SK-N-SH treated with all-trans-retinoic acid at 6 μM for 48 hours (cell line): Measurements from ENCODE around the gene COL7A1.

Experiments
- ATAC-seq: fragments of 200-7000 bp; cut with Tn5 transposase; 3 replicates; pipeline ENCODE4 v1.9.1; 2020; ENCODE audit warnings: mild to moderate bottlenecking, moderate library complexity
- ARNTL ChIP-seq: fragments of 450-650 bp; formaldehyde crosslinking; IDR thresholded peaks from 2 replicates; pipeline ENCODE4 v1.5.0; 2020; ENCODE audit warnings: low read depth, mild to moderate bottlenecking, moderate library complexity, borderline replicate concordance
- BACH2 ChIP-seq: fragments of 250-450 bp; sonication (Bioruptor Pico); IDR thresholded peaks from 2 replicates; pipeline ENCODE4 v1.9.0; 2021; ENCODE audit warnings: mild to moderate bottlenecking, borderline replicate concordance
- CSDC2 ChIP-seq: fragments of 250-450 bp; sonication (Bioruptor Pico); IDR thresholded peaks from 2 replicates; pipeline ENCODE4 v1.5.0; 2020; ENCODE audit warnings: mild to moderate bottlenecking, moderate library complexity
- CSRNP3 ChIP-seq: fragments of 250-450 bp; sonication (Bioruptor Pico); IDR thresholded peaks from 2 replicates; pipeline ENCODE4 v1.5.1; 2021; ENCODE audit warnings: mild to moderate bottlenecking, moderate library complexity
- ESRRG ChIP-seq: fragments of 250-450 bp; sonication (Bioruptor Pico); IDR thresholded peaks from 2 replicates; pipeline ENCODE4 v1.6.1; 2021; ENCODE audit warnings: mild to moderate bottlenecking
- GLIS3 ChIP-seq: fragments of 250-450 bp; sonication (Bioruptor Pico); IDR thresholded peaks from 2 replicates; pipeline ENCODE4 v1.5.0; 2020; ENCODE audit warnings: mild to moderate bottlenecking, moderate library complexity
- ISL1 ChIP-seq: fragments of 250-450 bp; sonication (Bioruptor Pico); IDR thresholded peaks from 2 replicates; pipeline ENCODE4 v2.1.2; 2022; ENCODE audit warnings: mild to moderate bottlenecking, moderate library complexity
- OSR1 ChIP-seq: fragments of 250-450 bp; sonication (Bioruptor Pico); IDR thresholded peaks from 2 replicates; pipeline ENCODE4 v1.8.0; 2022; ENCODE audit warnings: moderate library complexity, mild to moderate bottlenecking, inconsistent platforms
- PATZ1 ChIP-seq: fragments of 250-450 bp; sonication (Bioruptor Pico); IDR thresholded peaks from 2 replicates; pipeline ENCODE4 v1.8.0; 2020; ENCODE audit warnings: mild to moderate bottlenecking, moderate library complexity, borderline replicate concordance
- PPARA ChIP-seq: fragments of 250-450 bp; sonication (Bioruptor Pico); IDR thresholded peaks from 2 replicates; pipeline ENCODE4 v1.5.0; 2020; ENCODE audit warnings: mild to moderate bottlenecking, borderline replicate concordance
- RARB ChIP-seq: fragments of 250-450 bp; sonication (Bioruptor Pico); IDR thresholded peaks from 2 replicates; pipeline ENCODE4 v1.8.0; 2021; ENCODE audit warnings: mild to moderate bottlenecking, moderate library complexity
- SNAI2 ChIP-seq: fragments of 250-450 bp; sonication (Bioruptor Pico); IDR thresholded peaks from 2 replicates; pipeline ENCODE4 v1.5.0; 2020; ENCODE audit warnings: mild to moderate bottlenecking, moderate library complexity
- TCF4 ChIP-seq: fragments of 250-450 bp; sonication (Bioruptor Pico); IDR thresholded peaks from 2 replicates; pipeline ENCODE4 v1.8.0; 2021; ENCODE audit warnings: mild to moderate bottlenecking, moderate library complexity, borderline replicate concordance
- TOX ChIP-seq: fragments of 250-450 bp; sonication (Bioruptor Pico); IDR thresholded peaks from 2 replicates; pipeline ENCODE4 v1.8.0; 2021; ENCODE audit warnings: mild to moderate bottlenecking, moderate library complexity, borderline replicate concordance
- ZC3H10 ChIP-seq: fragments of 250-450 bp; sonication (Bioruptor Pico); IDR thresholded peaks from 2 replicates; pipeline ENCODE4 v1.5.1; 2021; ENCODE audit warnings: mild to moderate bottlenecking, moderate library complexity
- ZFP3 ChIP-seq: fragments of 250-450 bp; sonication (Bioruptor Pico); IDR thresholded peaks from 2 replicates; pipeline ENCODE4 v1.5.0; 2020; ENCODE audit warnings: mild to moderate bottlenecking, moderate library complexity
- ZFP30 ChIP-seq: fragments of 450-650 bp; formaldehyde crosslinking; IDR thresholded peaks from 2 replicates; pipeline ENCODE4 v1.5.0; 2022; ENCODE audit warnings: mild to moderate bottlenecking, moderate library complexity
- ZNF565 ChIP-seq: fragments of 450-650 bp; formaldehyde crosslinking; conservative IDR thresholded peaks from 2 replicates; pipeline ENCODE4 v1.5.0; 2020; ENCODE audit warnings: low read depth, mild to moderate bottlenecking, moderate library complexity
- ZNF70 ChIP-seq: fragments of 450-650 bp; formaldehyde crosslinking; IDR thresholded peaks from 2 replicates; pipeline ENCODE4 v1.5.0; 2020; ENCODE audit warnings: mild to moderate bottlenecking, moderate library complexity
- ZNF8 ChIP-seq: fragments of 450-650 bp; formaldehyde crosslinking; IDR thresholded peaks from 2 replicates; pipeline ENCODE4 v1.5.0; 2020; ENCODE audit warnings: mild to moderate bottlenecking, moderate library complexity
- TF ChIP-seq, protein P1 (sequence below): fragments of 250-450 bp; sonication (Bioruptor Pico); IDR thresholded peaks from 2 replicates; pipeline ENCODE4 v1.5.1; 2020; ENCODE audit warnings: low read depth, mild to moderate bottlenecking, moderate library complexity

The COL7A1 gene

GRCh38 chr3:48595075-48595525 is at the start of gene COL7A1:
COL7A1 (minus strand) TSS chr3:48595329; CDS start chr3:48595159, 170 bp downstream.
- peak; percentile 34 for ATAC-seq

GRCh38 chr3:48642605-48643004 is 47.5 kb upstream of the COL7A1 start:
- no peak for TF ChIP-seq BACH2
- TF ChIP-seq ZFP30 (CRISPR knock-in tag) = no peak
- TF ChIP-seq TOX (CRISPR knock-in tag) = no peak
- no peak for TF ChIP-seq TCF4 (CRISPR knock-in tag)
- TF ChIP-seq PATZ1 = no peak
- no peak for TF ChIP-seq ZC3H10 (CRISPR knock-in tag)
- no peak for TF ChIP-seq ZNF70 (CRISPR knock-in tag)
- TF ChIP-seq ZNF565 (CRISPR knock-in tag) = no peak
- TF ChIP-seq CSDC2 (CRISPR knock-in tag) = no peak
- no peak for TF ChIP-seq CSRNP3
- no peak for TF ChIP-seq ZFP3 (CRISPR knock-in tag)
- no peak for TF ChIP-seq ISL1
- TF ChIP-seq ESRRG (CRISPR knock-in tag) = no peak
- no peak for TF ChIP-seq ARNTL (CRISPR knock-in tag)
- TF ChIP-seq ZNF8 = no peak
- TF ChIP-seq OSR1 (CRISPR knock-in tag) = no peak
- TF ChIP-seq, protein P1, sequence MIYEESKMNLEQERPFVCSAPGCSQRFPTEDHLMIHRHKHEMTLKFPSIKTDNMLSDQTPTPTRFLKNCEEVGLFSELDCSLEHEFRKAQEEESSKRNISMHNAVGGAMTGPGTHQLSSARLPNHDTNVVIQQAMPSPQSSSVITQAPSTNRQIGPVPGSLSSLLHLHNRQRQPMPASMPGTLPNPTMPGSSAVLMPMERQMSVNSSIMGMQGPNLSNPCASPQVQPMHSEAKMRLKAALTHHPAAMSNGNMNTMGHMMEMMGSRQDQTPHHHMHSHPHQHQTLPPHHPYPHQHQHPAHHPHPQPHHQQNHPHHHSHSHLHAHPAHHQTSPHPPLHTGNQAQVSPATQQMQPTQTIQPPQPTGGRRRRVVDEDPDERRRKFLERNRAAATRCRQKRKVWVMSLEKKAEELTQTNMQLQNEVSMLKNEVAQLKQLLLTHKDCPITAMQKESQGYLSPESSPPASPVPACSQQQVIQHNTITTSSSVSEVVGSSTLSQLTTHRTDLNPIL (CRISPR knock-in tag) = no peak
- TF ChIP-seq GLIS3 (CRISPR knock-in tag) = no peak
- no peak for ATAC-seq

More at GRCh38 chr3:48595075-48595525, at the start of gene COL7A1:
- no peak for TF ChIP-seq ISL1
- TF ChIP-seq ZNF565 (CRISPR knock-in tag) = no peak
- TF ChIP-seq ZFP30 (CRISPR knock-in tag) = no peak
- TF ChIP-seq ZNF8 = no peak
- no peak for TF ChIP-seq SNAI2 (CRISPR knock-in tag)
- no peak for TF ChIP-seq TCF4 (CRISPR knock-in tag)
- TF ChIP-seq ZNF70 (CRISPR knock-in tag) = no peak
- TF ChIP-seq PPARA = no peak
- TF ChIP-seq OSR1 (CRISPR knock-in tag) = no peak
- no peak for TF ChIP-seq BACH2
- no peak for TF ChIP-seq RARB (CRISPR knock-in tag)
- no peak for TF ChIP-seq ZC3H10 (CRISPR knock-in tag)
- no peak for TF ChIP-seq TOX (CRISPR knock-in tag)
- TF ChIP-seq, protein P1 (CRISPR knock-in tag) = no peak
- no peak for TF ChIP-seq CSDC2 (CRISPR knock-in tag)
- no peak for TF ChIP-seq ZFP3 (CRISPR knock-in tag)
- no peak for TF ChIP-seq GLIS3 (CRISPR knock-in tag)
- no peak for TF ChIP-seq ARNTL (CRISPR knock-in tag)
- no peak for TF ChIP-seq CSRNP3
- TF ChIP-seq, all 23 proteins: peak for 0

GRCh38 chr3:48641396-48641795 is 46.3 kb upstream of the COL7A1 start:
- TF ChIP-seq ZNF8 (no peak), RARB (CRISPR knock-in tag) (no peak), OSR1 (CRISPR knock-in tag) (no peak), ZNF565 (CRISPR knock-in tag) (no peak), TCF4 (CRISPR knock-in tag) (no peak)
- ATAC-seq = no peak
